SH-SY5Y (cell line): ENCODE data around the gene PDE6G.

Experiments
- GATA2 ChIP-seq: IDR thresholded peaks from 2 replicates; pipeline ENCODE4 v1.6.1; 2011; ENCODE audit warnings: mild to moderate bottlenecking, low read depth, low read length
- GATA3 ChIP-seq: IDR thresholded peaks from 2 replicates; pipeline ENCODE4 v1.6.1; 2011; ENCODE audit warnings: low read depth, mild to moderate bottlenecking, low read length, moderate library complexity

Gene PDE6G

DNA sequence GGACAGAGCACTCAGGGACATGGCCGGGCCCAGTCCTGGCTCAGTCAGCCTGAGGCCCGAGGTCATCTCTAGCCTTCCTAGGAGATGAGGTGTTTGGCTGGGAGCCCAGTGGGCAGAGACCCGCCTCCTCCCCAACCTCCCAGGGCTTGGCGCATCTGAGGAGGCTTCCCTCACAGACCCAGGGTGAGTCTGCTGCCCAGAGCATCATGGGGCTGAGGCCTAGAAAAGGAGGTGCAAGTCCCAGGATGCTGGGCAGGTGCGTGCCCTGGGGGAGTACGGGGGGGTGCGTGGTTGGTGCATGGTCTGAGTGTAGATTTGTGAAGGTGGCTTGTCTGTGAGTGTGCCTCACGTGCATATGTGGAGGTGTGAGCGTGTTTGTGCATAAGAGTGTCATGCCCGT lies 4.7 kb downstream of the PDE6G start:
- TF ChIP-seq GATA2 (no peak), GATA3 (no peak)

GRCh38 chr17:81650951-81651350 lies 5.4 kb downstream of the PDE6G start:
- TF ChIP-seq GATA3: no peak
- TF ChIP-seq GATA2: no peak

DNA sequence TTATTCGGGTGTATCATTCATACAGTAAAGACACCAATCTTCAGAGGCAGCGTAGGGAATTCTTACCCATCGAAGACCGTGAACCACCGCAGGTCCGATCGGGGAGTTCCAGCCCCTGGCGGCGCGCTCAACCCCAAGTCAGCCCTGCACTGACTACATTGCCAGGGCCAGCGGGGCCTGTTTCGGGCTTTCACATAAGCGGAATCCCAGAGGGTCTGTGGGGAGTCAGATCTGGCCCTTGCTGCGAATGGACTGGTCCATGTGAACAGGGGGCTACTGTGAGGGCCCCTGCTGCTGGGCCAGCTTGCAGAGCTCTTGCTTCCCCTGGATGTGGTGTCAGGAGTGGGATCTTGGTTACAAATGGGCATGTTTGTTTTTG lies 7.6 kb downstream of the PDE6G start:
- TF ChIP-seq GATA3 (no peak), GATA2 (no peak)

- TF ChIP-seq GATA2 (no peak), GATA3 (no peak)
Observed at GRCh38 chr17:81648013-81648706, 8.2 kb downstream of the PDE6G start.

- TF ChIP-seq GATA3 (no peak), GATA2 (no peak)
Observed at GRCh38 chr17:81647640-81648012, 8.7 kb downstream of the PDE6G start.

DNA sequence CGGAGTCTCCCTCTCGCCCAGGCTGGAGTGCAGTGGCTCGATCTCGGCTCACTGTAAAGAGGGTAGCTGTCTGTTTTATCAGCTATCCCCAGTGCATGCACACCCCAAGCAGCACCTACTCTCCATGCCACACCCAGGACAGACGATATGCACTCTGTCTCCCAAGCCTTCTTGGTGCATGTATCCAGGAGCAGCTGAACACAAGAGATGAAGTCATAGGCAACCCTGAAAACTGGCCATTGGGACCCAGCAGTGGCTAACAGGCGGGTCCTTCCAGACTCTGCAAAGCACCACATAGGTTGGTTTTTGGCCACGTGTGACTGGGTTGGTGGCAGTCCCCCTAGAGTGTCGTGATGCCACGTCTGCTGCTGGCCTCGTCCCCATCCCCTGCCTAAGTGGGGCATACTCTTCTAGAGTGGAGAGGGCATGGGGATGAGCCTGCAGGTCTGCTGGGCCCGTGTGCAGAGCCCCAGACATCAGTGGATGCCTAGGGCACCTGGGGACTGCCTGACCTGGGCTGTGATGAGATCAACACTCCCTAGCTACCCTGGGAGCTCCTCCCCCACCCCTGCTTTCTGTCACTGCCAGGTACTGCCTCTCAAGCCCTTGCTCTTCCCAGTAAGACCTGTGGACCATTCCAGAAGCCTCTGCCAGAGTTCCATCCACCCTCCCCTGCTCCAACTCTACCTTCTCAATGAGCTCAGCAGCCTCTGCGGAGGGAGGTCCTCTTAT lies 9.3 kb downstream of the PDE6G start:
- no peak for TF ChIP-seq GATA3
- TF ChIP-seq GATA2: no peak

GRCh38 chr17:81644976-81645952 lies 11.1 kb downstream of the PDE6G start:
- TF ChIP-seq GATA2 (no peak), GATA3 (no peak)

DNA sequence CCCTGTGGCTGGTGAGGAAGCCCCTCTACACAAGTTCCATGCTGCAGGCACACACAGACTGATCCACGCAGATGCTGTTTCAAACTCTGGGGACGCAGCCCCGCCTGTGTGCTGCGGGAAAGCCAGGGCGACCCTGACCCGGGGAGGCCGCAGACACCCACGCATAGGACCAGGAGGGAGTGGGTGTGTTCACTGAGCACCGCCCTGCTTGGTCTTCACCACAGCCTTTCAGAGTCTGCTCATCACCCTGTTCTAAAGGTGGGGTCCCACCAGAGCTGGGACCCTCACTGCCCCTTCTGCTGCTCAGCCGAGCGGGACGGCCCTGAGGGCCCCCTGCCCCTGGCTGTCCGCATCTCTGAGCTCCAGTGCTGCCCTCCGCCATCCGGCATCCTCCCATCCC lies 11.8 kb downstream of the PDE6G start:
- TF ChIP-seq GATA2 (no peak), GATA3 (no peak)

- TF ChIP-seq GATA2 (no peak), GATA3 (no peak)
Observed at GRCh38 chr17:81641825-81642489, 14.4 kb downstream of the PDE6G start.

DNA sequence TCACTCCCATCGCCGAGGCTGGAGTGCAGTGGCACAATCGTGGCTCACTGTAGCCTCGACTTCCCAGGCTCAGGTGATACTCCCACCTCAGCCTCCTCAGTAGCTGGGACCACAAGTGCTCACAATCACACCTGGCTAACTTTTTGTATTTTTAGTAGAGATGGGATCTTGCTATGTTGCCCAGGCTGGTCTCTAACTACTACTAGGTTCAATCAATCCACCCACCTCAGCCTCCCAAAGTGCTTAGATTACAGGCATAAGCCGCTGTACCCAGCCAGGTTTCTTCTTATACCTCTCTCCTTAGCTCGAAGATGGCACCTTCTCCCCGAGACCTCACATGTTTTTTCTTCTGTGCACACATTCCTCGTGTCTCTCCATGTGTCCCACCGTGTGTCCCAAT lies 16.3 kb downstream of the PDE6G start:
- TF ChIP-seq GATA3 (no peak), GATA2 (no peak)

DNA sequence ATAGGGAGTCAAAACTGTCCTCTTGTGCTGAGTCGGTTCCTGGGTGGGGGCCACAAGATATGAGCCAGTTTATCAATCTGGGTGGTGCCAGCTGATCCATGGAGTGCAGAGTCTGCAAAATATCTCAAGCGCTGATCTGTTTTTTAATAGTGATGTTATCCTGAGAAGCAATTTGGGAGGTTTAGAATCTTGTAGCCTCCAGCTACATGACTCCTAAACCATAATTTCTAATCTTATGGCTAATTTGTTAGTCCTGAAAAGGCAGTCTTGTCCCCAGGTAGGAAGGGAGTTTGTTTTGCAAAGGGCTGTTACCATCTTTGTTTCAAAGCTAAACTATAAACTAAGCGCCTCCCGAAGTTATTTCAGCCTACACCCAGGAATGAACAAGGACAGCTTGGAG lies 17.7 kb downstream of the PDE6G start:
- TF ChIP-seq GATA3: no peak
- TF ChIP-seq GATA2: no peak

GRCh38 chr17:81636505-81637288 lies 19.6 kb downstream of the PDE6G start, which contains the start of the genes NPLOC4 and TSPAN10:
Gene NPLOC4 (minus strand): TSS chr17:81637112. CDS start chr17:81636930, 182 bp downstream.
Gene TSPAN10 (plus strand): TSS chr17:81637196. CDS start chr17:81642413, 5,217 bp downstream.
- TF ChIP-seq GATA2 (no peak), GATA3 (no peak)

DNA sequence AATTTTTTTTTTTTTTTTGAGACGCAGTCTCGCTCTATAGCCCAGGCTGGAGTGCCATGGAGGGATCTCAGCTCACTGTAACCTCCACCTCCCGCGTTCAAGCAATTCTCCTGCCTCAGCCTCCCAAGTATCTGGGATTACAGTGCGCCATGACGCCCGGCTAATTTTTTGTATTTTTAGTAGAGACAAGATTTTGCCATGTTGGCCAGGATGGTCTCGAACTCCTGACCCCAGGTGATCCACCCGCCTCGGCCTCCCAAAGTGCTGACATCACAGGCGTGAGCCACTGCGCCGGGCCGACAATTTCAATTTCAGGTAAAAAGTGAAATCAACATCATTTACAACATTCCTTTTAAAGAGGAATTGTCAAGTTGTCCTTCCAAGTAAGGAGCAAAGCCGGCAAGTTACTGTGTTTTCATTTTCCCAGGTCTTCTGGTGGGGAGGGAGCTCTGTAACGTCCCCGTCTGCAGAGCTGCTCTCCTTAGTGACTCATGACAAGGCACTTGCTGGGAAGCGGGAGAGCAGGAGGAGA lies 20.3 kb downstream of the PDE6G start:
- TF ChIP-seq GATA3 (no peak), GATA2 (no peak)

- TF ChIP-seq GATA3 (no peak), GATA2 (no peak)
Observed at GRCh38 chr17:81635431-81635830, 20.9 kb downstream of the PDE6G start.
